H1 (cell line): ENCODE measurements around the gene RPUSD3. TPM values are rescaled to one million over a fixed set of nuclear protein-coding genes. Genes with fewer than 3 reads are reported as not detected.

Source experiments
- polyA plus RNA-seq, 7 experiments: library from polyadenylated mRNA; depleted of rRNA in 3 of 7; stranded (reverse) in 5 of 7; unstranded in 2 of 7; fragments of >200 nt in 5 of 7; fragments of 200-250 nt in 2 of 7; gene quantifications; 1 replicate in 5 of 7; 2 replicates in 1 of 7; 4 replicates in 1 of 7; pipeline versions ENCODE4 v1.2.1 to v1.2.3, GENCODE V29; 2011 to 2013; ENCODE audit warnings: missing spikeins in 2 of 7, mixed read lengths in 2 of 7
- total RNA-seq: library from RNA; stranded (reverse); fragmentation: NEBNext Ultra II Directional; extraction: Animal tissue kit (Norgen Biotek cat#: 25700); gene quantifications from 2 replicates; pipeline ENCODE4 v1.2.1, GENCODE V29; 2021

Gene RPUSD3
- total and polyA plus RNA-seq, 2 of the 8 experiments (the other 6 are each of a cell fraction or from before 2014, with no cell fraction given), result 68.4 to 154 TPM

Other genes starting within 250 kb of the RPUSD3 start
- gene MTMR14, start 194.5 kb downstream of the RPUSD3 start, total RNA-seq, result 46.2 and 47.6 TPM in 2 replicates
- gene MTMR14, start 194.5 kb downstream of the RPUSD3 start, polyA plus RNA-seq (2011; rRNA removed), result 55.3 and 58.0 TPM in 2 replicates
- 4.4 and 4.8 TPM in 2 replicates for gene CPNE9, start 140.2 kb downstream of the RPUSD3 start, total RNA-seq
- gene CPNE9, start 140.2 kb downstream of the RPUSD3 start, polyA plus RNA-seq (2011; rRNA removed), result 6.0 and 7.1 TPM in 2 replicates
- gene BRPF1, start 112.3 kb downstream of the RPUSD3 start, total RNA-seq, result 21.7 and 27.7 TPM in 2 replicates
- gene BRPF1, start 112.3 kb downstream of the RPUSD3 start, polyA plus RNA-seq (2011; rRNA removed), result 11.3 and 16.3 TPM in 2 replicates
- gene OGG1, start 94.1 kb downstream of the RPUSD3 start, total RNA-seq, result 29.6 and 31.2 TPM in 2 replicates
- 46.8 and 58.1 TPM in 2 replicates for gene OGG1, start 94.1 kb downstream of the RPUSD3 start, polyA plus RNA-seq (2011; rRNA removed)
- gene CAMK1, start 74.1 kb downstream of the RPUSD3 start, total RNA-seq, result 4.8 and 4.9 TPM in 2 replicates
- gene CAMK1, start 74.1 kb downstream of the RPUSD3 start, polyA plus RNA-seq (2011; rRNA removed), result 5.1 and 5.3 TPM in 2 replicates
- gene TADA3, start 51.5 kb downstream of the RPUSD3 start, total RNA-seq, result 50.3 and 55.2 TPM in 2 replicates
- gene TADA3, start 51.5 kb downstream of the RPUSD3 start, polyA plus RNA-seq (2011; rRNA removed), result 43.4 and 51.2 TPM in 2 replicates
- gene ARPC4, start 50.9 kb downstream of the RPUSD3 start, total RNA-seq, result 153 and 154 TPM in 2 replicates
- 108 and 138 TPM in 2 replicates for gene ARPC4, start 50.9 kb downstream of the RPUSD3 start, polyA plus RNA-seq (2011; rRNA removed)
- 4.3 and 5.9 TPM in 2 replicates for gene TTLL3, start 33.7 kb downstream of the RPUSD3 start, total RNA-seq
- gene TTLL3, start 33.7 kb downstream of the RPUSD3 start, polyA plus RNA-seq (2011; rRNA removed), result 8.9 and 11.4 TPM in 2 replicates
- gene CIDEC, start 36.2 kb upstream of the RPUSD3 start, total RNA-seq, result not detected in 2 replicates
- not detected in 2 replicates for gene CIDEC, start 36.2 kb upstream of the RPUSD3 start, polyA plus RNA-seq (2011; rRNA removed)
- gene JAGN1, start 46.6 kb upstream of the RPUSD3 start, total RNA-seq, result 26.8 and 26.9 TPM in 2 replicates
- gene JAGN1, start 46.6 kb upstream of the RPUSD3 start, polyA plus RNA-seq (2011; rRNA removed), result 42.9 and 51.6 TPM in 2 replicates
- 4.4 and 4.9 TPM in 2 replicates for gene IL17RE, start 58.8 kb upstream of the RPUSD3 start, total RNA-seq
- 3.4 and 3.8 TPM in 2 replicates for gene IL17RE, start 58.8 kb upstream of the RPUSD3 start, polyA plus RNA-seq (2011; rRNA removed)
- gene IL17RC, start 73.1 kb upstream of the RPUSD3 start, total RNA-seq, result 9.1 and 11.8 TPM in 2 replicates
- 13.0 and 15.4 TPM in 2 replicates for gene IL17RC, start 73.1 kb upstream of the RPUSD3 start, polyA plus RNA-seq (2011; rRNA removed)
- 12.4 and 12.9 TPM in 2 replicates for gene CRELD1, start 89.8 kb upstream of the RPUSD3 start, total RNA-seq
- 15.1 and 19.1 TPM in 2 replicates for gene CRELD1, start 89.8 kb upstream of the RPUSD3 start, polyA plus RNA-seq (2011; rRNA removed)
- 8.4 and 9.2 TPM in 2 replicates for gene PRRT3, start 108.4 kb upstream of the RPUSD3 start, total RNA-seq
- gene PRRT3, start 108.4 kb upstream of the RPUSD3 start, polyA plus RNA-seq (2011; rRNA removed), result 9.0 and 10.0 TPM in 2 replicates
- 37.6 and 40.2 TPM in 2 replicates for gene EMC3, start 142.8 kb upstream of the RPUSD3 start, total RNA-seq
- gene EMC3, start 142.8 kb upstream of the RPUSD3 start, polyA plus RNA-seq (2011; rRNA removed), result 34.2 and 59.8 TPM in 2 replicates
- 74.0 and 77.8 TPM in 2 replicates for gene FANCD2, start 182.4 kb upstream of the RPUSD3 start, total RNA-seq
- 22.8 and 33.1 TPM in 2 replicates for gene FANCD2, start 182.4 kb upstream of the RPUSD3 start, polyA plus RNA-seq (2011; rRNA removed)